Measurements from ENCODE around the gene KIAA0753.

DNA sequence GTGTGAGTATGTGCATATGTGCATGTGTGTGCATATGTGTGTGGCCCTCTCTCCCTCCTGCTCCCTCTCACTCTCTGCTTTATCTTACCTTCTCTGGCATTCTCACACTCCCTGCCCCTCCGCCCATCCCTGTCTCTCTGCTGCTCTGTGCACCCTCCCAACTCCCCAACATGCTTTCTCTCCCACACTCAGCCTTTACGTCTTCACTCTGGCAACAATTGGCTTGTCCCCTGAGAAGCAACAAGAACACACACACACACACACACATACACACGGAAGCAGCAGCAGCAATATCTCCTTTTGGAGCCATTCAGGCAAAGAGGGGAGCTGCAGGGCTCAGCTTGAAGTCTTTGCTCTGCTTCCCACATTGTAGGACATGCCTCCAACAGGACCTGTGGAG, 112.0 kb downstream of the KIAA0753 start:
- TF ChIP-seq CTCF (IDR thresholded peaks at IDR 0.05; ENCODE audit: low read length) = no peak
- TF ChIP-seq EZH2 (optimal IDR thresholded peaks at IDR 0.05; ENCODE audit: low read depth, low read length) = no peak
- no peak for TF ChIP-seq EZH2phosphoT487 (IDR thresholded peaks at IDR 0.05; ENCODE audit: low read length)

Data from MM.1S (cell line).